Measurements from ENCODE around the gene DNAH9. TPM values are rescaled to one million over a fixed set of nuclear protein-coding genes. Genes with fewer than 3 reads are reported as not detected.

The DNAH9 gene
- total RNA-seq, 2 donors from 2014 or later = 0.52 to 9.6 TPM

DNA sequence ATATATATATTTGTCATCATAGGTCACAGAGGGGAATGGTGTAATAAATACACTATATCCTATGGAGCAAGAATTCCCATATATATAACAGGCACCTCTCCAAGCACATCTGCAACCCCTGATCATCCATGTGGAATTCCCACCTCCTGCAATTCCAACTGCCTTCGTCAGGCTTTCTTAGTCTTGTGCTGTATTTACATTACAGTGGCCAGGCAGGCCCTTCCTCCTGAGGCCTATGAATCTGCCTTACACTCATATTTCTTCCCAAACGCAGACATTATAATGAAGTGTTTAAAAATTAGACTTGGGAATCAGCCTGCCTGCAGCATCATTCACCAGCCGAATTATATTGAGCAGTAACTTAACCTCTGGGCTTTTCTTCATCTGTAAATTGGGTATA is 19.3 kb upstream of the DNAH9 start:
- no peak for ATAC-seq
- no peak overlapping the region for H3K4me3 ChIP-seq
- no peaks in the 10 kb centered on the region for H3K9me3 ChIP-seq
- H3K36me3 ChIP-seq (replicated peaks in 1 of 2; ENCODE audit: insufficient read depth in 1 of 2, low read depth in 2 of 2) = no peaks in the 10 kb centered on the region
- 78 to 93% methylated on average over 3 of the region's 3 CpGs for WGBS, 2 donors
- no peak overlapping the region for H3K27ac ChIP-seq
- intact Hi-C loops (cut with DNase I) = no loop called here
- no peak for DNase-seq
- TF ChIP-seq, protein P1, sequence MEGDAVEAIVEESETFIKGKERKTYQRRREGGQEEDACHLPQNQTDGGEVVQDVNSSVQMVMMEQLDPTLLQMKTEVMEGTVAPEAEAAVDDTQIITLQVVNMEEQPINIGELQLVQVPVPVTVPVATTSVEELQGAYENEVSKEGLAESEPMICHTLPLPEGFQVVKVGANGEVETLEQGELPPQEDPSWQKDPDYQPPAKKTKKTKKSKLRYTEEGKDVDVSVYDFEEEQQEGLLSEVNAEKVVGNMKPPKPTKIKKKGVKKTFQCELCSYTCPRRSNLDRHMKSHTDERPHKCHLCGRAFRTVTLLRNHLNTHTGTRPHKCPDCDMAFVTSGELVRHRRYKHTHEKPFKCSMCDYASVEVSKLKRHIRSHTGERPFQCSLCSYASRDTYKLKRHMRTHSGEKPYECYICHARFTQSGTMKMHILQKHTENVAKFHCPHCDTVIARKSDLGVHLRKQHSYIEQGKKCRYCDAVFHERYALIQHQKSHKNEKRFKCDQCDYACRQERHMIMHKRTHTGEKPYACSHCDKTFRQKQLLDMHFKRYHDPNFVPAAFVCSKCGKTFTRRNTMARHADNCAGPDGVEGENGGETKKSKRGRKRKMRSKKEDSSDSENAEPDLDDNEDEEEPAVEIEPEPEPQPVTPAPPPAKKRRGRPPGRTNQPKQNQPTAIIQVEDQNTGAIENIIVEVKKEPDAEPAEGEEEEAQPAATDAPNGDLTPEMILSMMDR (IDR thresholded peaks at IDR 0.05) = no peak
- no peak for TF ChIP-seq POLR2A (IDR thresholded peaks at IDR 0.05)
- no peaks in the 10 kb centered on the region for H3K4me1 ChIP-seq
- no peaks in the 10 kb centered on the region for H3K27me3 ChIP-seq

DNA sequence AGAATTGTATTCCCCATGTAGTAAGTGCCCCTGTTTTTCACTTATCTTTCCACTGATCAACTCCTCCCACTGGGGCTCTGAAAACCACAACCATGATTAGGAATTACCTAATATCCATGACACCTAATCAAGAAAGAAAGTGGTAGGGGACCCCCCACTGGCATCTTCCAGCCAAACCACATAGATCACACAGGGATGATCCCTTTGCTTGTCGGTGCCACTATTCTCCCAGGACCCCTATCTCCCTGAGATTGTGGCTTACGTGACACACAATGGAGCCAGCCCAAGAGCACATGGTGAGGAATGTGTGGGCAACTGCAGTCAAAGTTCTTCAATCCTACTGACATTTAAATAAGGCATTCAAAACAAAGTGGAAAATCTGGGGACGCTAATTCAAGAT is 17.6 kb upstream of the DNAH9 start:
- Histone ChIP-seq H3K4me1 (no peaks in the 10 kb centered on the region), H3K27me3 (no peaks in the 10 kb centered on the region), H3K4me3 (no peak overlapping the region), H3K9me3 (no peaks in the 10 kb centered on the region), H3K27ac (no peak overlapping the region), H3K36me3 (replicated peaks in 1 of 2; ENCODE audit: insufficient read depth in 1 of 2, low read depth in 2 of 2) (no peaks in the 10 kb centered on the region)
- WGBS, 2 donors = 89 to 93% methylated on average over 3 of the region's 3 CpGs
- ATAC-seq = no peak
- intact Hi-C loops (cut with DNase I) = no loop called here
- TF ChIP-seq, protein P1 (IDR thresholded peaks at IDR 0.05) = no peak
- TF ChIP-seq POLR2A (IDR thresholded peaks at IDR 0.05) = no peak
- DNase-seq = no peak

DNA sequence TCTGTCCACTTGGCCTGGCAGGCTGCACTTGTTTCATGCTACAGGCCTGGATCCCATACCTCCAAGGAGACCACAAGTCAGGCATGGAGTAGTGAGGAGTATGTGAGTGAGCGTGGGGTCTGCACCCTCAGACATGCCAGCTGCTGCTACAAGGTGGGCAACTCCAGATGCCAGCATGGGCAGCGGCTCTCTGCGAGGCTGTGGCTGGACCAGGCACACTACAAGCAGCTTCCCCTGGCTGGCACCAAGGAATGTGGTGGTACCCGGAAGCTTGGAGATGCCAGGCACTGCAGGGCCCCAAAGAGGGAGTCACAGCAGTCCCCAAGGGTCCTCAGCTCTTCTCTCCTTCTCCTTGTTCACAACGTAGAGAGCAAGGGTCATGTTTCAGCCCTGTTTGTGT is 16.1 kb upstream of the DNAH9 start:
- intact Hi-C loops (cut with DNase I) = no loop called here
- no peaks in the 10 kb centered on the region for H3K27me3 ChIP-seq
- H3K4me1 ChIP-seq = no peaks in the 10 kb centered on the region
- no peak overlapping the region for H3K27ac ChIP-seq
- no peaks in the 10 kb centered on the region for H3K36me3 ChIP-seq (replicated peaks in 1 of 2; ENCODE audit: insufficient read depth in 1 of 2, low read depth in 2 of 2)
- WGBS, 2 donors = 88 to 98% methylated on average over 5 of the region's 5 CpGs
- no peak overlapping the region for H3K4me3 ChIP-seq
- DNase-seq = no peak
- no peak for ATAC-seq
- H3K9me3 ChIP-seq = no peaks in the 10 kb centered on the region
- TF ChIP-seq POLR2A (IDR thresholded peaks at IDR 0.05) = no peak
- TF ChIP-seq, protein P1 (IDR thresholded peaks at IDR 0.05) = no peak

DNA sequence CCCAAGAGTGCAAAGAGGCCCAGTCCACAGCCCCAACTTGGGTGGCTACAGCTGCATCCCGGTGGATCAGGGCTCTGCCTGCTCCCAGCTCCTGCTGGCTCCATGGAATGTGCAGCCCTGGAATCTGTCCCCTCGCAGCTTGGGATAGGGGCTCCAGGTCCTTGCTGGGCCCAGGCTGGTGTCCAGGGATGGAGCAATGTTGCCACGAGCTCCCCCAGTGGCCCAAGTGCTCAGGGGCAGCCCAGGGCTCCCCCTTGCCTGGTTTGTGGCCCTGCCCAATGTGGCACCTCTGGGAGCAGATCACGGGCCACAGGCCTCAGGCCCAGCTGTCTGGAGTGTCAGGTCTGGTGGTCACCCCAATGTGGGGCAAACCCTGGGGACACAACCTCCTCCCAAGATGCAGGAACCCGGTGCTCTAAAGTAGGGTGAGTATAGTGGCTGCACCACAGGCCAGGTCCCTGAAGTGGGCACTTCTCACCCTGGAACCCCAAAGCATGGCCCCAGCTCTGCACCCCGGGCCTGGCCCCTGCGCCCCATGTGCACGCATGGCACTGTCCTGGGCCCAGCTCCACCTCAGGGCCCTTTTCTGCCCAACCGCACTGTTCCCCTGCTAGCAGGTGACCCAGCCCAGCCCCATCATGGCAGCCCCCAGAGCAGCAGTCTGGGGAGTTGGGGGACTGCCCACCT is 14.8 kb upstream of the DNAH9 start:
- H3K27ac ChIP-seq = no peak overlapping the region
- no peaks in the 10 kb centered on the region for H3K36me3 ChIP-seq (replicated peaks in 1 of 2; ENCODE audit: insufficient read depth in 1 of 2, low read depth in 2 of 2)
- WGBS, 2 donors = 76 to 92% methylated on average over 2 to 8 of the region's 9 CpGs
- intact Hi-C loops (cut with DNase I) = no loop called here
- no peaks in the 10 kb centered on the region for H3K27me3 ChIP-seq
- DNase-seq (no peak), ATAC-seq (no peak)
- no peak overlapping the region for H3K4me3 ChIP-seq
- no peaks in the 10 kb centered on the region for H3K4me1 ChIP-seq
- no peaks in the 10 kb centered on the region for H3K9me3 ChIP-seq
- TF ChIP-seq, protein P1 (IDR thresholded peaks at IDR 0.05) = no peak
- no peak for TF ChIP-seq POLR2A (IDR thresholded peaks at IDR 0.05)

DNA sequence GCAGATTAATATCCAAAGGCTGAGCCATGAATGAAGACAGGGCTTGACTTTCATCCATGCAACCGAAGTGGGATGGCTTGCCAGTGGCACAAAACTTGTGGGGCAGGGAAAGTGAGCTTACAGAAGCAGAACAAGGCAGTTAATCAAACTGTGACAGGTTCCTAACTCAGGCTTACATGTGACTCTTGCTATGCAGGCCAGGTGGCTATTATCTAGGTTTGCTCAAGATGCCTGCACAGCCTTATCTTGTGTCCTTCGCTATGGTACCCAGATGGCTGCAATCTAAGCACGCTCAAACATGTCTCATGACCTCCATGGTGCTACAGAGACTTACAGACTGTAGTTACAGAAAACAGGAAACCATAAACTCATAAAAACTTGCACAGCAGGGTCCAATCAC is 8.6 kb upstream of the DNAH9 start:
- ATAC-seq (peak; percentile 95), DNase-seq (peak; percentile 63 to 86 (median 78))
- peaks cover 26% of the 10 kb centered on the region for H3K4me1 ChIP-seq
- WGBS, 2 donors = 7 to 29% methylated on average over 3 of the region's 3 CpGs
- H3K4me3 ChIP-seq = no peak overlapping the region
- no peaks in the 10 kb centered on the region for H3K36me3 ChIP-seq (replicated peaks in 1 of 2; ENCODE audit: insufficient read depth in 1 of 2, low read depth in 2 of 2)
- intact Hi-C loops (cut with DNase I) = no loop called here
- H3K9me3 ChIP-seq = no peaks in the 10 kb centered on the region
- TF ChIP-seq POLR2A (IDR thresholded peaks at IDR 0.05) = no peak
- TF ChIP-seq, protein P1 (IDR thresholded peaks at IDR 0.05) = no peak
- H3K27me3 ChIP-seq = no peaks in the 10 kb centered on the region
- peak overlapping the region in 3 of 4 donors; percentile 26 to 48 (median 40) for H3K27ac ChIP-seq

Measured in body of pancreas (tissue), 4 donors.